ENCODE measurements around the gene LPAR5. TPM values are rescaled to one million over a fixed set of nuclear protein-coding genes. Genes with fewer than 3 reads are reported as not detected.
A peak's percentile ranks its signal among the peaks of the same experiment; 100 is the strongest.

Gene LPAR5
- total and polyA plus RNA-seq, 2 of the 8 experiments (the other 6 are each of a cell fraction or from before 2014, with no cell fraction given): 0.22 to 0.24 TPM

- H3K56ac ChIP-seq (replicated peaks; ENCODE audit: insufficient read length, low read depth, low read length): peak overlapping the region; percentile 72
- FAIRE-seq (no peak), DNase-seq (ENCODE audit: low read depth in 1 of 2, low spot score in 2 of 2) (peak; percentile 82 to 86)
- peak overlapping the region; percentile 73 for H3K4ac ChIP-seq (replicated peaks; ENCODE audit: insufficient read length, low read depth, low read length)
- H2BK120ac ChIP-seq (replicated peaks; ENCODE audit: low read depth, low read length): peak overlapping the region; percentile 35
- H4K91ac ChIP-seq (replicated peaks; ENCODE audit: insufficient read length, low read length): peak overlapping the region; percentile 26
- H3K23me2 ChIP-seq (ENCODE audit: low read depth, low read length): peaks cover 3% of the 10 kb centered on the region; the same call in 1 of the 2 replicates
- POLR2A ChIA-PET (ENCODE audit: partially characterized antibody): interaction anchor here (0.6 to 4.4 kb wide), 25 partner anchors 9 to 330 kb away, joined by 3 to 24 read pairs (median 4); partner anchors contain the start of genes C12orf57, GAPDH, MLF2 and RNU7-1
- H3K79me2 ChIP-seq (ENCODE audit: control insufficient read depth in 1 of 2, insufficient read depth in 2 of 2, low read length in 2 of 2): no peaks in the 10 kb centered on the region
- peak overlapping the region; percentile 96; the same call in 1 of the 2 replicates for H2BK15ac ChIP-seq (ENCODE audit: low read length)
- H4K5ac ChIP-seq (ENCODE audit: insufficient read length, low read depth, low read length): peak overlapping the region; percentile 64
- 29% methylated on average over 5 of the region's 21 CpGs; no CpG with 5 or more reads in 1 of the 2 experiments for WGBS, 2 experiments (ENCODE audit: extremely low coverage in 1 of 2, insufficient coverage in 1 of 2, insufficient read length in 1 of 2, insufficient replicate concordance in 2 of 2, low coverage in 1 of 2, low lambda C conversion rate in 2 of 2, missing lambda C conversion rate in 1 of 2)
- 0 out of 2 replicates have a peak overlapping the region, but pooled peaks have one; percentile 46 for H2AFZ ChIP-seq (ENCODE audit: low read length)
- H2AK5ac ChIP-seq (ENCODE audit: low read depth, low read length): no peak overlapping the region
- no peak overlapping the region for H3K9ac ChIP-seq (replicated peaks in 1 of 4; ENCODE audit: extremely low read depth in 1 of 4, low read depth in 3 of 4, low read length in 3 of 4)
- no peaks in the 10 kb centered on the region for H4K20me1 ChIP-seq (replicated peaks in 1 of 2; ENCODE audit: control insufficient read depth in 1 of 2, insufficient read depth in 2 of 2, low read length in 2 of 2)
- H3K79me1 ChIP-seq (ENCODE audit: low read depth, low read length): no peaks in the 10 kb centered on the region
- peak overlapping the region; percentile 57 to 76 for H3K4me2 ChIP-seq (ENCODE audit: insufficient read depth in 1 of 2, low read depth in 2 of 2, low read length in 2 of 2)
- no peaks in the 10 kb centered on the region for H3K9me3 ChIP-seq (ENCODE audit: insufficient read depth in 2 of 2, low read depth in 1 of 2, low read length in 1 of 2)
- peaks cover 15 to 21% (median 17%) of the 10 kb centered on the region in 4 experiments for H3K4me1 ChIP-seq (replicated peaks in 1 of 4; ENCODE audit: control insufficient read depth in 3 of 4, insufficient read depth in 4 of 4, low read length in 3 of 4)
- H3K23ac ChIP-seq (ENCODE audit: insufficient read length): no peak overlapping the region
- CTCF ChIA-PET (ENCODE audit: partially characterized antibody): interaction anchor here (0.6 to 3.5 kb wide), 27 partner anchors 9 to 220 kb away, joined by 3 to 20 read pairs (median 4); partner anchors contain the start of genes ACRBP and LPAR5
- peak overlapping the region in 2 of 4 experiments; percentile 0 to 32; a peak in 1 of 8 replicates for H3K4me3 ChIP-seq (ENCODE audit: extremely low read depth in 1 of 4, insufficient read depth in 2 of 4, low read depth in 3 of 4, low read length in 4 of 4)
- H3K27ac ChIP-seq (ENCODE audit: low read depth, low read length): peak overlapping the region; percentile 44; the same call in 1 of the 2 replicates
- H3K14ac ChIP-seq (ENCODE audit: insufficient read length): no peak overlapping the region
- peak overlapping the region; percentile 97 for H3K18ac ChIP-seq (ENCODE audit: extremely low read depth, low read length)
- H2BK5ac ChIP-seq (ENCODE audit: low read depth, low read length): peak overlapping the region; percentile 91
- peaks cover 0 to 3% (median 1%) of the 10 kb centered on the region in 4 experiments; a peak in 2 of 7 replicates for H3K27me3 ChIP-seq (replicated peaks in 1 of 4; ENCODE audit: control insufficient read depth in 3 of 4, extremely low read depth in 1 of 4, insufficient read depth in 3 of 4, low read length in 3 of 4)
- H3K36me3 ChIP-seq (ENCODE audit: control insufficient read depth in 2 of 4, insufficient read depth in 4 of 4, low read length in 3 of 4): no peaks in the 10 kb centered on the region
- peak overlapping the region; percentile 32; the same call in 1 of the 2 replicates for H4K8ac ChIP-seq (ENCODE audit: extremely low read depth, insufficient read depth, low read length)
- H2BK20ac ChIP-seq (ENCODE audit: low read length): peak overlapping the region; percentile 77; the same call in 1 of the 2 replicates
- peak overlapping the region; percentile 98; the same call in 1 of the 2 replicates for H2BK12ac ChIP-seq (ENCODE audit: low read depth, low read length)
- TF ChIP-seq HDAC6 (IDR thresholded peaks at IDR 0.05; ENCODE audit: low read depth, low read length): no peak
- TF ChIP-seq BRCA1 (IDR thresholded peaks at IDR 0.05; ENCODE audit: low read depth, low read length): no peak
- TF ChIP-seq SAP30 (IDR thresholded peaks at IDR 0.05; ENCODE audit: insufficient read depth, insufficient replicate concordance, low read length): no peak
- TF ChIP-seq SUZ12 (IDR thresholded peaks at IDR 0.05; ENCODE audit: low read length): no peak
- no peak for TF ChIP-seq KDM5A (IDR thresholded peaks at IDR 0.05; ENCODE audit: low read length)
- peak; percentile 27 to 63 (median 34); a peak in 3 of 4 replicates for TF ChIP-seq CTCF (IDR thresholded peaks at IDR 0.05; ENCODE audit: control extremely low read depth in 1 of 3, insufficient read depth in 1 of 3, low read depth in 1 of 3, low read length in 3 of 3)
- no peak for TF ChIP-seq CHD1 (IDR thresholded peaks at IDR 0.05; ENCODE audit: low read depth, low read length)
Measured at GRCh38 chr12:6613776-6614512, 21.8 kb downstream of the LPAR5 start.

Measured in H1 (cell line).